Uterus (tissue), 2 donors: Measurements from ENCODE around the gene SLC39A3.

Experiments used
- CTCF ChIP-seq, 4 experiments: fragments of 200-600 bp in 2 of 4; fragments of 450-650 bp in 2 of 4; sonication (generic) in 2 of 4; IDR thresholded peaks; one replicate each; pipeline ENCODE4 v1.5.1; 2016 to 2019; ENCODE audit warnings: antibody characterized with exemption in 4 of 4, mild to moderate bottlenecking in 2 of 4, moderate library complexity in 1 of 4
- POLR2A ChIP-seq, 2 donors: fragments of 450-650 bp; IDR thresholded peaks; one replicate each; pipeline ENCODE4 v1.6.1; 2016; ENCODE audit warnings: antibody characterized with exemption in 2 of 2, mild to moderate bottlenecking in 1 of 2, moderate library complexity in 1 of 2

DNA sequence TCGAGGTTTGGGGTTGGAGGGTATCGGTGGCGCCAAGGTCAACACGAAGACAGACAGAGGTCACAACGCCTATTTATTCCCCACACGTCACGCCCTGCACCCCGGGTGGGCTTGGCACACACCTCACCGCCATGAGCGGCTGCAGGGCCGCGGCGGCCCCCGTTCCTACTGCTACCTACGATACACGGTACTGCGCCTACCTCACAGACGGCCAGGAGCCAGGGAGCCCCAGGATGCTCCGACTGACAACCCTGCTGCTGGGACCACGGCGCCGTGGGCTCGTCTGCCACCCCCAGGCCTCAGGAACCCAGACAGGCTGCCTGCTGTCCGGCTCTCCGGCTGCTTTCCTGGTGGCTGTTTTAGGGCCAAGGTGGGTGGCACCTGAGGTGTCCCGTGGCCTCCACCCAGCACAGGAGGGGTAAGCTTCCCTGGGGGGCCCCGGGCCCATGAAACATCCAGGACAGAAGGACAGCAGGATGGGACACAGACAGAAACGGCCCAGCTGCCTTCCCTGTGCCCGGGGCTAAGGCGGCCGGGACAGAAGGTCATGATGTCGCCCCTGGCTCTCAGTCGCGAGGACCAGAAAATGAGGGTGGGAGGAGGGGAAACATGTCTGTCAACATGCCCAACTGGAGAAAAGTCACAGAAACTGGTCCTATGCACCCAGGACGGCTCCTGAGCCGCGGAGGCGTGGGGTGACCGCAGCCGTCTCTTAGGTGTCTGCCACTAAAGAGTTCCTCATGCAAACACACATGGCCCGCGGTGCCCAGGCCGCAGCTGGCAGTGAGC, 15.0 kb upstream of the SLC39A3 start:
- no peak for TF ChIP-seq CTCF (IDR thresholded peaks at IDR 0.05)
- no peak for TF ChIP-seq POLR2A (IDR thresholded peaks at IDR 0.05)
